K562 (cell line): ENCODE measurements around the gene ADAMTS6. TPM values are rescaled to one million over a fixed set of nuclear protein-coding genes. Genes with fewer than 3 reads are reported as not detected.

Experiments
- ATAC-seq: fragments of 200-7000 bp; cut with Tn5 transposase; 3 replicates; pipeline ENCODE4 v1.9.1; 2020; ENCODE audit warnings: moderate library complexity
- BruUV-seq: library from RNA; stranded (reverse); fragments of 400-500 nt; replicated peaks from 2 replicates; lab custom pipeline; 2021; lab: Mats Ljungman, UMichigan
- CTCF ChIA-PET: fragments of 300-600 bp; formaldehyde crosslinking; extraction: SDS; loops from one replicate; lab custom pipeline; 2021; ENCODE audit warnings: low intra/inter-chr PET ratio; lab: Yijun Ruan, JAX
- POLR2A ChIA-PET: fragments of 300-600, 350-650 bp; sonication (Branson Sonifier 250); formaldehyde crosslinking; extraction: SDS; loops from one replicate; lab custom pipeline; 2021; ENCODE audit warnings: antibody characterized with exemption, inconsistent platforms; lab: Yijun Ruan, JAX
- DNase-seq, 4 experiments: peaks; one replicate each; pipeline versions ENCODE4 v3.0.0 to v3.0.0-alpha.2; 2011 to 2018; ENCODE audit warnings: low spot score in 3 of 4, mixed read lengths in 3 of 4; ENCODE audit errors: extremely low read depth in 1 of 4
- FAIRE-seq: peaks from 2 replicates; lab custom pipeline; 2011; peaks lifted over from hg19 to GRCh38; lab: Jason Lieb, UNC
- H2AFZ ChIP-seq: 2 replicates; pipeline ENCODE4 v1.6.0; 2011; ENCODE audit warnings: low read depth, low read length, control low read depth, inconsistent platforms
- H3K27ac ChIP-seq: fragments of 200-600 bp; 3 replicates; pipeline ENCODE4 v1.8.0; 2011; ENCODE audit warnings: low read depth, mild to moderate bottlenecking, control low read depth, inconsistent platforms, low read length, moderate library complexity, mixed read lengths; ENCODE audit errors: extremely low read depth
- H3K27me3 ChIP-seq, 2 experiments: fragments of 300-600 bp in 1 of 2; 2 replicates in 1 of 2; 3 replicates in 1 of 2; pipeline versions ENCODE4 v1.6.0 to v1.8.0; 2011; ENCODE audit warnings: inconsistent platforms in 2 of 2, low read length in 2 of 2, mild to moderate bottlenecking in 1 of 2, mixed read lengths in 1 of 2, moderate library complexity in 1 of 2; ENCODE audit not compliant: control insufficient read depth in 2 of 2, insufficient read depth in 2 of 2
- H3K36me3 ChIP-seq: fragments of 300-600 bp; 3 replicates; pipeline ENCODE4 v1.8.0; 2011; ENCODE audit warnings: mild to moderate bottlenecking, low read length, inconsistent platforms; ENCODE audit not compliant: control insufficient read depth, insufficient read depth
- H3K4me1 ChIP-seq, 2 experiments: fragments of 200-600 bp in 1 of 2; replicated peaks in 1 of 2; 2 replicates in 1 of 2; 3 replicates in 1 of 2; pipeline versions ENCODE4 v1.5.1 to v1.8.0; 2011; ENCODE audit warnings: inconsistent platforms in 2 of 2, low read length in 2 of 2, mild to moderate bottlenecking in 1 of 2, mixed read lengths in 1 of 2, moderate library complexity in 1 of 2; ENCODE audit not compliant: control insufficient read depth in 2 of 2, insufficient read depth in 2 of 2
- H3K4me2 ChIP-seq: 2 replicates; pipeline ENCODE4 v1.6.1; 2011; ENCODE audit warnings: low read length, control low read depth, inconsistent platforms, mixed read lengths; ENCODE audit not compliant: insufficient read depth
- H3K4me3 ChIP-seq: fragments of 200-600 bp; sonication (generic), shearing (Covaris generic); 2 replicates; pipeline ENCODE4 v1.5.1; 2016; ENCODE audit warnings: control low read depth, inconsistent platforms
- H3K79me2 ChIP-seq: fragments of 200-600 bp; 3 replicates; pipeline ENCODE4 v1.8.0; 2011; ENCODE audit warnings: low read length, inconsistent platforms; ENCODE audit not compliant: control insufficient read depth, insufficient read depth
- H3K9ac ChIP-seq, 2 experiments: 2 replicates each; pipeline versions ENCODE4 v1.6.0 to v1.6.1; 2011; ENCODE audit warnings: low read depth in 2 of 2, low read length in 2 of 2, control low read depth in 1 of 2, inconsistent platforms in 1 of 2, mild to moderate bottlenecking in 1 of 2, mixed read lengths in 1 of 2; ENCODE audit not compliant: insufficient read depth in 1 of 2
- H3K9me1 ChIP-seq: one replicate; pipeline ENCODE4 v1.6.0; 2011; ENCODE audit warnings: inconsistent platforms, mild to moderate bottlenecking, low read length, moderate library complexity; ENCODE audit not compliant: control insufficient read depth, insufficient read depth
- H3K9me3 ChIP-seq: replicated peaks from 2 replicates; pipeline ENCODE4 v1.5.1; 2011; ENCODE audit warnings: low read depth, low read length, inconsistent platforms; ENCODE audit not compliant: control insufficient read depth, insufficient read depth
- H4K20me1 ChIP-seq: replicated peaks from 2 replicates; pipeline ENCODE4 v1.6.1; 2011; ENCODE audit warnings: low read length, inconsistent platforms, mixed read lengths; ENCODE audit not compliant: control insufficient read depth, insufficient read depth
- CTBP1 ChIP-seq: fragments of 450-650 bp; IDR thresholded peaks from 2 replicates; pipeline ENCODE4 v1.6.1; 2016; ENCODE audit warnings: borderline replicate concordance
- PCBP2 ChIP-seq: fragments of 200-400 bp; formaldehyde crosslinking; IDR thresholded peaks from 2 replicates; pipeline ENCODE4 v1.6.1; 2018; ENCODE audit warnings: low read length, low read depth, mild to moderate bottlenecking, moderate library complexity; ENCODE audit not compliant: poor library complexity, severe bottlenecking
- RUNX1 ChIP-seq: sonication (generic); IDR thresholded peaks from 2 replicates; pipeline ENCODE4 v1.6.1; 2016; ENCODE audit warnings: antibody characterized with exemption, low read depth
- STAG1 ChIP-seq: sonication (generic); formaldehyde crosslinking; IDR thresholded peaks from 2 replicates; pipeline ENCODE4 v1.5.0; 2020; ENCODE audit warnings: missing genetic modification reagents, borderline replicate concordance
- TCF7L2 ChIP-seq: fragments of 150-350 bp; IDR thresholded peaks from 2 replicates; pipeline ENCODE4 v1.6.1; 2016; ENCODE audit warnings: low read depth, mild to moderate bottlenecking, low read length, moderate library complexity
- ZNF140 ChIP-seq: fragments of 250-450 bp; sonication (Bioruptor Pico); IDR thresholded peaks from 2 replicates; pipeline ENCODE4 v1.8.0; 2021; ENCODE audit warnings: moderate library complexity, mild to moderate bottlenecking, inconsistent platforms
- ZNF197 ChIP-seq: fragments of 200-800 bp; sonication (Bioruptor generic); IDR thresholded peaks from 2 replicates; pipeline ENCODE4 v1.6.1; 2016; ENCODE audit warnings: low read depth, missing genetic modification characterization, missing compliant biosample characterization
- WGBS: fragments of 100-300 bp; shearing (Covaris generic); methylation state at CpG from one replicate; pipeline ENCODE4 v1.1.6; 2016; ENCODE audit warnings: low coverage, mixed read lengths; ENCODE audit not compliant: insufficient coverage; ENCODE audit errors: missing lambda C conversion rate; 5-methylcytosine and 5-hydroxymethylcytosine counted together
- in situ Hi-C: fragments of 300-500 bp; cut with MboI; formaldehyde crosslinking; loops from 4 replicates; pipeline ENCODE4 v1.15.0; 2018; ENCODE audit warnings: inconsistent platforms, mixed read lengths
- intact Hi-C: fragments of 100-400 bp; cut with micrococcal nuclease; formaldehyde crosslinking; loops from 2 replicates; pipeline ENCODE4 v1.14.2; 2022
- polyA plus RNA-seq, 8 experiments: library from polyadenylated mRNA; depleted of rRNA in 4 of 8; stranded (reverse) in 5 of 8; unstranded in 3 of 8; fragments of >200 nt; fragmentation: Nextera tagmentation in 2 of 8; fragmentation: Illumina TruSeq in 1 of 8; extraction: Ambion mirVana in 2 of 8; extraction: Trizol in 1 of 8; gene quantifications; 2 replicates each; pipeline versions ENCODE4 v1.2.1 to v1.2.3, GENCODE V29; 2011 to 2014; ENCODE audit warnings: inconsistent platforms in 1 of 8, missing spikeins in 1 of 8
- total RNA-seq, 7 experiments: library from RNA; depleted of rRNA in 6 of 7; stranded (reverse); fragments of >200 nt in 6 of 7; fragmentation: Illumina TruSeq in 2 of 7; extraction: Trizol in 2 of 7; gene quantifications; 2 replicates each; pipeline versions ENCODE4 v1.2.1 to v1.2.3, GENCODE V29; 2011 to 2021; ENCODE audit warnings: low replicate concordance in 1 of 7
- TF ChIP-seq, protein P1 (sequence below): fragments of 250-450 bp; sonication (Bioruptor Pico); IDR thresholded peaks from 2 replicates; pipeline ENCODE4 v1.6.1; 2021; ENCODE audit warnings: mild to moderate bottlenecking
- TF ChIP-seq, protein P2 (sequence below): IDR thresholded peaks from 3 replicates; pipeline ENCODE4 v1.6.1; 2011; ENCODE audit warnings: borderline replicate concordance, mild to moderate bottlenecking; ENCODE audit not compliant: insufficient read length, insufficient read depth
- TF ChIP-seq, protein P3 (sequence below): fragments of 250-450 bp; sonication (Bioruptor Pico); IDR thresholded peaks from 2 replicates; pipeline ENCODE4 v1.4.0; 2020; ENCODE audit warnings: mild to moderate bottlenecking, moderate library complexity, borderline replicate concordance

ADAMTS6 gene
- total and polyA plus RNA-seq, 9 of the 15 experiments (the other 6 are each of a cell fraction or from before 2014, with no cell fraction given), result 0.57 to 5.3 (median 1.5) TPM

DNA sequence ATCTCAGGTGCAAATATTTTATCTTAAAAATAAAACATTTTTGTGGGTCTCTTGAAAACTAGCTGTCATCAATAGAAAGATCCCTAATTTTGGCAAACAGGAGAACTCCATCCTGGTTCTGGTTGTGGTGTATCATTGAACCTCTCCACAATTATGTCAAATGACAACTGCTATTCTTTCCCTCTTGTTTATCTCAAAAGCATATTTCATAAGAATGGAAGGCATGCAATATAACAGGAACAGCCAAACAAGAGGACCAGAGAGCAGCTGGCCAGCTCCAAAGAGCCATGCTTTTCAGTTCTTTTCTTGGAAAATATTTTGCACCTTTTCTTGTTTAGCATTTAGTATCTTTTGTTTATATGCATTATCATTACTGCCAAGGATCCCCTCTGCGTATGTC lies 125.4 kb downstream of the ADAMTS6 start:
- DNase-seq, result no peak

DNA sequence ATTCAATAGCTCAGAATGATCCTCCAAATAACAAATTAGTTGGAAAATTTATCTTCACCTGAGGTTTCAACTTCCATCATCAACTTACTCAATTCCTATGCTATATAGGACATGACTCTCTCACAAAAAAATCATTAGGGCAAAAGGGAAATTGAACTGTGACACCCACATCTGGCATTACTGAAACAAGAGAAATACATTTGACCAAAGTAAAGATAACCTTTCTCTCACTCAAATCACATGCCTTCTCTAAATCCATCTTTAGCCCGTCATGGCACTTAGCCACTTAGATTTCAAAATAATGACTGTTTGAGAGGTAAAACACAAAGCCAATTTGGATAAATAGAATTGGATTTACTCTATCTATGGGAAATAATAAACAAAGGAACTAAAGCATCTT lies 126.4 kb downstream of the ADAMTS6 start:
- H3K79me2 ChIP-seq, result no peaks in the 10 kb centered on the region
- no TSS peak for BruUV-seq
- H2AFZ ChIP-seq, result no peak overlapping the region
- H3K36me3 ChIP-seq, result no peaks in the 10 kb centered on the region
- intact Hi-C loops (no loop called here), in situ Hi-C loops (no loop called here)
- no peaks in the 10 kb centered on the region for H4K20me1 ChIP-seq
- H3K27ac ChIP-seq, result no peak overlapping the region
- FAIRE-seq, result no peak
- no peaks in the 10 kb centered on the region for H3K4me1 ChIP-seq
- ChIA-PET POLR2A (interaction anchor here (0.6 to 1.4 kb wide), 2 partner anchors 15 to 112 kb away, joined by 3 read pairs; no protein-coding TSS in a partner anchor), CTCF (no interaction called here)
- H3K9ac ChIP-seq, result no peak overlapping the region
- no peaks in the 10 kb centered on the region for H3K9me1 ChIP-seq
- H3K4me3 ChIP-seq, result no peak overlapping the region
- no peaks in the 10 kb centered on the region for H3K9me3 ChIP-seq
- WGBS, result 18% methylated on average over 1 of the region's 1 CpG
- H3K4me2 ChIP-seq, result no peak overlapping the region
- no peak for ATAC-seq
- DNase-seq, result no peak
- no peaks in the 10 kb centered on the region for H3K27me3 ChIP-seq
- TF ChIP-seq, protein P1, sequence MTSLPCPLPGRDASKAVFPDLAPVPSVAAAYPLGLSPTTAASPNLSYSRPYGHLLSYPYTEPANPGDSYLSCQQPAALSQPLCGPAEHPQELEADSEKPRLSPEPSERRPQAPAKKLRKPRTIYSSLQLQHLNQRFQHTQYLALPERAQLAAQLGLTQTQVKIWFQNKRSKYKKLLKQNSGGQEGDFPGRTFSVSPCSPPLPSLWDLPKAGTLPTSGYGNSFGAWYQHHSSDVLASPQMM (CRISPR knock-in tag), result no peak
- TF ChIP-seq TCF7L2, result no peak
- no peak for TF ChIP-seq STAG1 (CRISPR knock-in tag)
- TF ChIP-seq ZNF140, result no peak
- TF ChIP-seq, protein P2, sequence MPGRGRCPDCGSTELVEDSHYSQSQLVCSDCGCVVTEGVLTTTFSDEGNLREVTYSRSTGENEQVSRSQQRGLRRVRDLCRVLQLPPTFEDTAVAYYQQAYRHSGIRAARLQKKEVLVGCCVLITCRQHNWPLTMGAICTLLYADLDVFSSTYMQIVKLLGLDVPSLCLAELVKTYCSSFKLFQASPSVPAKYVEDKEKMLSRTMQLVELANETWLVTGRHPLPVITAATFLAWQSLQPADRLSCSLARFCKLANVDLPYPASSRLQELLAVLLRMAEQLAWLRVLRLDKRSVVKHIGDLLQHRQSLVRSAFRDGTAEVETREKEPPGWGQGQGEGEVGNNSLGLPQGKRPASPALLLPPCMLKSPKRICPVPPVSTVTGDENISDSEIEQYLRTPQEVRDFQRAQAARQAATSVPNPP, result no peak
- no peak for TF ChIP-seq RUNX1
- TF ChIP-seq, protein P3, sequence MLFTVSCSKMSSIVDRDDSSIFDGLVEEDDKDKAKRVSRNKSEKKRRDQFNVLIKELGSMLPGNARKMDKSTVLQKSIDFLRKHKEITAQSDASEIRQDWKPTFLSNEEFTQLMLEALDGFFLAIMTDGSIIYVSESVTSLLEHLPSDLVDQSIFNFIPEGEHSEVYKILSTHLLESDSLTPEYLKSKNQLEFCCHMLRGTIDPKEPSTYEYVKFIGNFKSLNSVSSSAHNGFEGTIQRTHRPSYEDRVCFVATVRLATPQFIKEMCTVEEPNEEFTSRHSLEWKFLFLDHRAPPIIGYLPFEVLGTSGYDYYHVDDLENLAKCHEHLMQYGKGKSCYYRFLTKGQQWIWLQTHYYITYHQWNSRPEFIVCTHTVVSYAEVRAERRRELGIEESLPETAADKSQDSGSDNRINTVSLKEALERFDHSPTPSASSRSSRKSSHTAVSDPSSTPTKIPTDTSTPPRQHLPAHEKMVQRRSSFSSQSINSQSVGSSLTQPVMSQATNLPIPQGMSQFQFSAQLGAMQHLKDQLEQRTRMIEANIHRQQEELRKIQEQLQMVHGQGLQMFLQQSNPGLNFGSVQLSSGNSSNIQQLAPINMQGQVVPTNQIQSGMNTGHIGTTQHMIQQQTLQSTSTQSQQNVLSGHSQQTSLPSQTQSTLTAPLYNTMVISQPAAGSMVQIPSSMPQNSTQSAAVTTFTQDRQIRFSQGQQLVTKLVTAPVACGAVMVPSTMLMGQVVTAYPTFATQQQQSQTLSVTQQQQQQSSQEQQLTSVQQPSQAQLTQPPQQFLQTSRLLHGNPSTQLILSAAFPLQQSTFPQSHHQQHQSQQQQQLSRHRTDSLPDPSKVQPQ (CRISPR knock-in tag), result no peak
- no peak for TF ChIP-seq PCBP2
- no peak for TF ChIP-seq CTBP1

More for the DNA sequence above, 125.4 kb downstream of the ADAMTS6 start:
- no peak overlapping the region for H2AFZ ChIP-seq
- H3K36me3 ChIP-seq, result no peaks in the 10 kb centered on the region
- no peaks in the 10 kb centered on the region for H3K79me2 ChIP-seq
- no peak overlapping the region for H3K4me3 ChIP-seq
- no peaks in the 10 kb centered on the region for H4K20me1 ChIP-seq
- no peak for FAIRE-seq
- no peak for TF ChIP-seq ZNF197
- TF ChIP-seq, all 486 proteins: peak for 0
- H3K27ac ChIP-seq, result no peak overlapping the region
- 5% methylated on average over 1 of the region's 1 CpG for WGBS
- intact Hi-C loops, result no loop called here
- no peaks in the 10 kb centered on the region for H3K27me3 ChIP-seq
- no peak for ATAC-seq
- ChIA-PET CTCF (interaction anchor here (0.6 kb wide), 1 partner anchor 850 kb away, joined by 3 read pairs; the partner anchor contains the start of gene RGS7BP), POLR2A (interaction anchor here (1.4 kb wide), 1 partner anchor 14 kb away, joined by 3 read pairs; no protein-coding TSS in a partner anchor)
- BruUV-seq, result no TSS peak
- in situ Hi-C loops, result no loop called here
- H3K4me1 ChIP-seq, result no peaks in the 10 kb centered on the region
- no peaks in the 10 kb centered on the region for H3K9me3 ChIP-seq
- H3K4me2 ChIP-seq, result no peak overlapping the region
- H3K9ac ChIP-seq, result no peak overlapping the region
- no peaks in the 10 kb centered on the region for H3K9me1 ChIP-seq
